H9 (cell line): ENCODE results near the gene UNC5A. TPM values are rescaled to one million over a fixed set of nuclear protein-coding genes. Genes with fewer than 3 reads are reported as not detected.
"Not testable (repeated sequence)": the region's sequence is repeated elsewhere in the genome, so short reads cannot be mapped to it uniquely, and the experiment has no call there.

ENCODE experiments used
- DNase-seq: peaks from one replicate; pipeline ENCODE4 v3.0.0-alpha.2; 2017
- H2AFZ ChIP-seq: one replicate; pipeline ENCODE4 v1.6.1; 2013; ENCODE audit warnings: mild to moderate bottlenecking, low read length, control low read depth, moderate library complexity
- H2AK5ac ChIP-seq: 2 replicates; pipeline ENCODE4 v1.6.1; 2013; ENCODE audit warnings: low read length, control low read depth, mixed read lengths; ENCODE audit not compliant: insufficient read length
- H2BK120ac ChIP-seq: one replicate; pipeline ENCODE4 v1.6.1; 2013; ENCODE audit warnings: low read depth, mild to moderate bottlenecking, low read length, control low read depth, inconsistent platforms; ENCODE audit not compliant: poor library complexity, severe bottlenecking
- H2BK12ac ChIP-seq: 2 replicates; pipeline ENCODE4 v1.6.1; 2013; ENCODE audit warnings: low read length, control low read depth, mixed read lengths, low read depth; ENCODE audit not compliant: insufficient read length
- H2BK15ac ChIP-seq: 2 replicates; pipeline ENCODE4 v1.6.1; 2013; ENCODE audit warnings: low read depth, low read length, control low read depth
- H2BK20ac ChIP-seq: one replicate; pipeline ENCODE4 v1.6.1; 2013; ENCODE audit warnings: low read depth, mild to moderate bottlenecking, low read length, control low read depth, inconsistent platforms; ENCODE audit not compliant: poor library complexity, severe bottlenecking
- H2BK5ac ChIP-seq: 2 replicates; pipeline ENCODE4 v1.6.1; 2013; ENCODE audit warnings: low read length, control low read depth, mixed read lengths; ENCODE audit not compliant: insufficient read length
- H3K14ac ChIP-seq: 2 replicates; pipeline ENCODE4 v1.6.1; 2013; ENCODE audit warnings: low read length, control low read depth; ENCODE audit not compliant: insufficient read depth
- H3K18ac ChIP-seq: 2 replicates; pipeline ENCODE4 v1.6.1; 2013; ENCODE audit warnings: low read depth, mild to moderate bottlenecking, mixed read lengths, low read length, control low read depth; ENCODE audit not compliant: insufficient read length
- H3K23ac ChIP-seq: 2 replicates; pipeline ENCODE4 v1.6.1; 2013; ENCODE audit warnings: low read length, control low read depth, mixed read lengths, low read depth; ENCODE audit not compliant: insufficient read length
- H3K23me2 ChIP-seq: 2 replicates; pipeline ENCODE4 v1.6.1; 2013; ENCODE audit warnings: low read depth, mild to moderate bottlenecking, mixed read lengths, low read length, control low read depth; ENCODE audit not compliant: insufficient read length, poor library complexity, severe bottlenecking
- H3K27ac ChIP-seq: 2 replicates; pipeline ENCODE4 v1.5.1; 2013; ENCODE audit warnings: low read length, control low read depth, mixed read lengths, low read depth; ENCODE audit not compliant: insufficient read length
- H3K27me3 ChIP-seq: 2 replicates; pipeline ENCODE4 v1.6.1; 2013; ENCODE audit warnings: low read length, control low read depth, inconsistent platforms; ENCODE audit not compliant: insufficient read depth
- H3K4ac ChIP-seq: 2 replicates; pipeline ENCODE4 v1.6.1; 2013; ENCODE audit warnings: low read depth, mild to moderate bottlenecking, control low read depth, inconsistent platforms, low read length, moderate library complexity
- H3K4me1 ChIP-seq: 2 replicates; pipeline ENCODE4 v1.6.1; 2013; ENCODE audit warnings: low read length, control low read depth, inconsistent platforms; ENCODE audit not compliant: insufficient read depth
- H3K4me2 ChIP-seq: 2 replicates; pipeline ENCODE4 v1.6.1; 2013; ENCODE audit warnings: low read length, control low read depth, mixed read lengths; ENCODE audit not compliant: insufficient read length, insufficient read depth
- H3K56ac ChIP-seq: 2 replicates; pipeline ENCODE4 v1.6.1; 2013; ENCODE audit warnings: low read depth, mild to moderate bottlenecking, mixed read lengths, low read length, control low read depth; ENCODE audit not compliant: insufficient read length
- H3K79me1 ChIP-seq: 2 replicates; pipeline ENCODE4 v1.6.1; 2013; ENCODE audit warnings: low read depth, mild to moderate bottlenecking, moderate library complexity, low read length, control low read depth, inconsistent platforms; ENCODE audit not compliant: insufficient read depth, poor library complexity, severe bottlenecking
- H3K79me2 ChIP-seq: 2 replicates; pipeline ENCODE4 v1.6.1; 2013; ENCODE audit warnings: low read length, control low read depth, inconsistent platforms; ENCODE audit not compliant: insufficient read depth
- H3K9ac ChIP-seq: 2 replicates; pipeline ENCODE4 v1.6.1; 2013; ENCODE audit warnings: low read length, control low read depth, mixed read lengths; ENCODE audit not compliant: insufficient read length; ENCODE audit errors: extremely low read depth
- H3K9me3 ChIP-seq: one replicate; pipeline ENCODE4 v1.6.1; 2013; ENCODE audit warnings: low read depth, low read length, inconsistent platforms; ENCODE audit not compliant: control insufficient read depth
- H3T11ph ChIP-seq: one replicate; pipeline ENCODE4 v1.6.1; 2013; ENCODE audit warnings: mild to moderate bottlenecking, low read length, control low read depth, inconsistent platforms
- H4K20me1 ChIP-seq: one replicate; pipeline ENCODE4 v1.6.1; 2013; ENCODE audit not compliant: control insufficient read depth, insufficient read length, insufficient read depth
- H4K5ac ChIP-seq: 2 replicates; pipeline ENCODE4 v1.6.1; 2013; ENCODE audit warnings: low read depth, mild to moderate bottlenecking, mixed read lengths, low read length, control low read depth; ENCODE audit not compliant: insufficient read length
- H4K8ac ChIP-seq: replicated peaks from 2 replicates; pipeline ENCODE4 v1.6.1; 2013; ENCODE audit warnings: low read length, control low read depth, mixed read lengths, low read depth; ENCODE audit not compliant: insufficient read length
- H4K91ac ChIP-seq: 2 replicates; pipeline ENCODE4 v1.6.1; 2013; ENCODE audit warnings: low read depth, mild to moderate bottlenecking, moderate library complexity, mixed read lengths, low read length, control low read depth; ENCODE audit not compliant: insufficient read length
- H3K27ac Mint-ChIP-seq, 3 experiments: 2 replicates in 2 of 3; 3 replicates in 1 of 3; pipeline ENCODE4 v1.8.0; 2020 to 2021; ENCODE audit warnings: mixed read lengths in 3 of 3, mild to moderate bottlenecking in 1 of 3, moderate library complexity in 1 of 3
- H3K27me3 Mint-ChIP-seq: 2 replicates; pipeline ENCODE4 v1.8.0; 2021; ENCODE audit warnings: low read depth, mild to moderate bottlenecking, moderate library complexity, mixed read lengths
- H3K36me3 Mint-ChIP-seq, 3 experiments: 2 replicates in 2 of 3; 3 replicates in 1 of 3; pipeline ENCODE4 v1.8.0; 2020 to 2021; ENCODE audit warnings: low read depth in 3 of 3, mixed read lengths in 3 of 3; ENCODE audit not compliant: insufficient read depth in 1 of 3
- H3K4me1 Mint-ChIP-seq, 2 experiments: 2 replicates each; pipeline ENCODE4 v1.8.0; 2020; ENCODE audit warnings: mixed read lengths in 2 of 2
- H3K4me3 Mint-ChIP-seq, 2 experiments: 2 replicates in 1 of 2; 3 replicates in 1 of 2; pipeline ENCODE4 v1.8.0; 2020 to 2021; ENCODE audit warnings: mild to moderate bottlenecking in 2 of 2, mixed read lengths in 2 of 2, moderate library complexity in 1 of 2
- H3K9me3 Mint-ChIP-seq, 2 experiments: 2 replicates in 1 of 2; 3 replicates in 1 of 2; pipeline ENCODE4 v1.8.0; 2020; ENCODE audit warnings: mild to moderate bottlenecking in 2 of 2, mixed read lengths in 2 of 2, moderate library complexity in 1 of 2
- WGBS: extraction: QIAGEN DNeasy Blood & Tissue Kit; methylation state at CpG from one replicate; pipeline ENCODE4 v1.1.7; 2013; ENCODE audit warnings: missing lambda C conversion rate, low lambda C conversion rate, mixed read lengths; ENCODE audit not compliant: insufficient read length; ENCODE audit errors: extremely low coverage; 5-methylcytosine and 5-hydroxymethylcytosine counted together
- total RNA-seq: library from RNA; stranded (reverse); gene quantifications from 2 replicates; pipeline ENCODE4 v1.2.1, GENCODE V29; 2021
- TF ChIP-seq, protein P1 (sequence below): fragments of 200-600 bp; sonication (generic); conservative IDR thresholded peaks from 3 replicates; pipeline ENCODE4 v1.8.0; 2021; ENCODE audit warnings: antibody characterized with exemption, mild to moderate bottlenecking

Gene UNC5A
- total RNA-seq, 1 experiment from 2014 or later = 4.4 TPM

DNA sequence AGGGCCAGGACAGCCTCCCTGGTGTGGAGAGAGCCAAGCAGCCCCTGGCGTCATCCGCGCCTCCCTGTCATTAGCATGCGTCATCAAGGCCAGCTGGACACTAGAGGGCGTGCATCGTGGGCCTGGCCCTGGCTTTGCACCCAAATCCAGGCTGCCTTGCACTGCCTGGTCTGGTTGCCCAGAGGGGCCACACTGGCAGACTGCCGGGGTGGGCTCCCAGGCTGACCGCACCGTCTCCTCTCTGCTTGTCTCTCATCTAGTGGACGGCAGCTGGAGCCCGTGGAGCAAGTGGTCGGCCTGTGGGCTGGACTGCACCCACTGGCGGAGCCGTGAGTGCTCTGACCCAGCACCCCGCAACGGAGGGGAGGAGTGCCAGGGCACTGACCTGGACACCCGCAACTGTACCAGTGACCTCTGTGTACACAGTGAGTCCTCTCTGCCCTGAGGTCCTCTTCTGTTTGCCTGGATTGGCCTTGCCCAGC lies 59.8 kb downstream of the UNC5A start:
- DNase-seq = peak; percentile 80

DNA sequence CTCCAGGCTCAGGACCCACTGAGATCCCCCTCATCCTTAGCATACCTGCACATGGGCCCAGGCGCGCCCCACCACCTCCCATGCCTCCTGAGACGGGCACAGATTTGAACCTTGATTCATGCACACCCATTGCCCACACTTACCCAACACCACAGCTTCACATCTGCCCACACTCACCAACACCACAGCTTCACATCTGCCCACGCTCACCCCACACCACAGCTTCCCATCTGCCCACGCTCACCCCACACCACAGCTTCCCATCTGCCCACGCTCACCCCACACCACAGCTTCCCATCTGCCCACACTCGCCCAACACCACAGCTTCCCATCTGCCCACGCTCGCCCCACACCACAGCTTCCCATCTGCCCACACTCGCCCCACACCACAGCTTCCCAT lies 60.3 kb downstream of the UNC5A start:
- not testable (repeated sequence) for H3K9ac ChIP-seq, H4K8ac ChIP-seq, H3K36me3 Mint-ChIP-seq, H2AK5ac ChIP-seq, DNase-seq, H3K23ac ChIP-seq, H3K9me3 Mint-ChIP-seq, H4K5ac ChIP-seq, H3K79me1 ChIP-seq, H3K27ac ChIP-seq, H3K14ac ChIP-seq, H3T11ph ChIP-seq, H2AFZ ChIP-seq, H3K56ac ChIP-seq, H3K27ac Mint-ChIP-seq, H3K9me3 ChIP-seq, H2BK15ac ChIP-seq, H2BK5ac ChIP-seq, H2BK12ac ChIP-seq, H3K23me2 ChIP-seq, H2BK120ac ChIP-seq, H3K4me2 ChIP-seq, H3K79me2 ChIP-seq, H4K20me1 ChIP-seq, H3K4me3 Mint-ChIP-seq, H4K91ac ChIP-seq, H3K4me1 ChIP-seq, H3K18ac ChIP-seq, H3K27me3 ChIP-seq, H2BK20ac ChIP-seq, H3K27me3 Mint-ChIP-seq, H3K4ac ChIP-seq
- no CpG with 5 or more reads among the region's 10 CpGs for WGBS
- H3K4me1 Mint-ChIP-seq = peaks cover 19 to 23% of the 10 kb centered on the region in 2 experiments

More for the DNA sequence above, 59.8 kb downstream of the UNC5A start:
- Mint-ChIP-seq H3K9me3 (no peaks in the 10 kb centered on the region), H3K4me1 (peaks cover 19 to 25% of the 10 kb centered on the region in 2 experiments), H3K4me3 (no peak overlapping the region), H3K27ac (peak overlapping the region in 2 of 3 experiments; percentile 70 to 81; a peak in 3 of 7 replicates), H3K36me3 (no peaks in the 10 kb centered on the region; a peak in 1 of 7 replicates), H3K27me3 (peaks cover 6% of the 10 kb centered on the region)
- Histone ChIP-seq H2BK120ac (no peak overlapping the region), H3K14ac (no peak overlapping the region), H4K91ac (no peak overlapping the region), H4K20me1 (peaks cover 4% of the 10 kb centered on the region), H4K5ac (no peak overlapping the region), H3K79me1 (no peaks in the 10 kb centered on the region), H3K27ac (no peak overlapping the region), H3K9me3 (no peaks in the 10 kb centered on the region), H3K4ac (no peak overlapping the region), H3K18ac (no peak overlapping the region), H3K4me2 (no peak overlapping the region), H3K27me3 (no peaks in the 10 kb centered on the region), H2BK12ac (no peak overlapping the region), H2AFZ (no peak overlapping the region), H3K79me2 (no peaks in the 10 kb centered on the region), H3K9ac (no peak overlapping the region), H2AK5ac (no peak overlapping the region), H4K8ac (no peak overlapping the region), H2BK20ac (no peak overlapping the region), H2BK15ac (no peak overlapping the region), H3K56ac (no peak overlapping the region), H3K4me1 (no peaks in the 10 kb centered on the region), H2BK5ac (no peak overlapping the region), H3K23ac (no peak overlapping the region), H3T11ph (no peak overlapping the region), H3K23me2 (no peaks in the 10 kb centered on the region)
- WGBS = no CpG with 5 or more reads among the region's 17 CpGs
- TF ChIP-seq, protein P1, sequence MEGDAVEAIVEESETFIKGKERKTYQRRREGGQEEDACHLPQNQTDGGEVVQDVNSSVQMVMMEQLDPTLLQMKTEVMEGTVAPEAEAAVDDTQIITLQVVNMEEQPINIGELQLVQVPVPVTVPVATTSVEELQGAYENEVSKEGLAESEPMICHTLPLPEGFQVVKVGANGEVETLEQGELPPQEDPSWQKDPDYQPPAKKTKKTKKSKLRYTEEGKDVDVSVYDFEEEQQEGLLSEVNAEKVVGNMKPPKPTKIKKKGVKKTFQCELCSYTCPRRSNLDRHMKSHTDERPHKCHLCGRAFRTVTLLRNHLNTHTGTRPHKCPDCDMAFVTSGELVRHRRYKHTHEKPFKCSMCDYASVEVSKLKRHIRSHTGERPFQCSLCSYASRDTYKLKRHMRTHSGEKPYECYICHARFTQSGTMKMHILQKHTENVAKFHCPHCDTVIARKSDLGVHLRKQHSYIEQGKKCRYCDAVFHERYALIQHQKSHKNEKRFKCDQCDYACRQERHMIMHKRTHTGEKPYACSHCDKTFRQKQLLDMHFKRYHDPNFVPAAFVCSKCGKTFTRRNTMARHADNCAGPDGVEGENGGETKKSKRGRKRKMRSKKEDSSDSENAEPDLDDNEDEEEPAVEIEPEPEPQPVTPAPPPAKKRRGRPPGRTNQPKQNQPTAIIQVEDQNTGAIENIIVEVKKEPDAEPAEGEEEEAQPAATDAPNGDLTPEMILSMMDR = peak; percentile 80
